DOHH2 (cell line): ENCODE measurements around the gene ACSS3.
"Not testable (repeated sequence)": the region's sequence is repeated elsewhere in the genome, so short reads cannot be mapped to it uniquely, and the experiment has no call there.

Source experiments
- H3F3A ChIP-seq: fragments of 200-600 bp; sonication (generic), shearing (Covaris generic); 2 replicates; pipeline ENCODE4 v1.6.0; 2016; ENCODE audit warnings: antibody characterized with exemption, mild to moderate bottlenecking; ENCODE audit not compliant: control insufficient read depth, insufficient read depth
- H3K27ac ChIP-seq: fragments of 200-600 bp; sonication (generic); 2 replicates; pipeline ENCODE4 v1.5.1; 2014; ENCODE audit warnings: low read depth, mild to moderate bottlenecking, low read length, moderate library complexity
- H3K27me3 ChIP-seq: fragments of 200-600 bp; sonication (generic); 2 replicates; pipeline ENCODE4 v1.6.1; 2014; ENCODE audit warnings: mild to moderate bottlenecking, low read length, mixed read lengths; ENCODE audit not compliant: control insufficient read depth
- H3K36me3 ChIP-seq: fragments of 200-600 bp; sonication (generic); 2 replicates; pipeline ENCODE4 v1.6.1; 2014; ENCODE audit warnings: mild to moderate bottlenecking, low read length, moderate library complexity, mixed read lengths; ENCODE audit not compliant: control insufficient read depth
- H3K4me1 ChIP-seq: fragments of 200-600 bp; sonication (generic); 2 replicates; pipeline ENCODE4 v1.6.1; 2014; ENCODE audit warnings: mild to moderate bottlenecking, low read length, mixed read lengths; ENCODE audit not compliant: control insufficient read depth
- H3K4me2 ChIP-seq: fragments of 200-600 bp; sonication (generic); 2 replicates; pipeline ENCODE4 v1.6.0; 2014; ENCODE audit warnings: mild to moderate bottlenecking, low read length, moderate library complexity
- H3K4me3 ChIP-seq: fragments of 200-600 bp; sonication (generic); 2 replicates; pipeline ENCODE4 v1.5.1; 2014; ENCODE audit warnings: mild to moderate bottlenecking, low read length, mixed read lengths
- H3K79me2 ChIP-seq: fragments of 200-600 bp; sonication (generic); 2 replicates; pipeline ENCODE4 v1.6.1; 2014; ENCODE audit warnings: mild to moderate bottlenecking, low read length, mixed read lengths; ENCODE audit not compliant: control insufficient read depth
- H3K9me2 ChIP-seq: fragments of 200-600 bp; sonication (generic); replicated peaks from 2 replicates; pipeline ENCODE4 v1.6.1; 2014; ENCODE audit warnings: mild to moderate bottlenecking, low read length, mixed read lengths; ENCODE audit not compliant: control insufficient read depth
- H3K9me3 ChIP-seq: fragments of 200-600 bp; sonication (generic); 2 replicates; pipeline ENCODE4 v1.6.1; 2014; ENCODE audit warnings: antibody characterized with exemption, low read length, mixed read lengths; ENCODE audit not compliant: control insufficient read depth, insufficient read depth
- H4K20me1 ChIP-seq: fragments of 200-600 bp; sonication (generic); 2 replicates; pipeline ENCODE4 v1.6.0; 2014; ENCODE audit warnings: low read depth, mild to moderate bottlenecking, antibody characterized with exemption, low read length, moderate library complexity; ENCODE audit not compliant: control insufficient read depth, insufficient read depth
- EZH2phosphoT487 ChIP-seq: fragments of 200-600 bp; sonication (generic); IDR thresholded peaks from 2 replicates; pipeline ENCODE4 v1.6.1; 2017; ENCODE audit warnings: borderline replicate concordance, mild to moderate bottlenecking, antibody characterized with exemption, low read length, moderate library complexity, mixed read lengths
- TF ChIP-seq, protein P1 (sequence below): fragments of 200-600 bp; sonication (generic); IDR thresholded peaks from one replicate; pipeline ENCODE4 v1.5.1; 2014; ENCODE audit warnings: antibody characterized with exemption, mild to moderate bottlenecking, low read depth, low read length; ENCODE audit not compliant: poor library complexity, severe bottlenecking

ACSS3 gene

DNA sequence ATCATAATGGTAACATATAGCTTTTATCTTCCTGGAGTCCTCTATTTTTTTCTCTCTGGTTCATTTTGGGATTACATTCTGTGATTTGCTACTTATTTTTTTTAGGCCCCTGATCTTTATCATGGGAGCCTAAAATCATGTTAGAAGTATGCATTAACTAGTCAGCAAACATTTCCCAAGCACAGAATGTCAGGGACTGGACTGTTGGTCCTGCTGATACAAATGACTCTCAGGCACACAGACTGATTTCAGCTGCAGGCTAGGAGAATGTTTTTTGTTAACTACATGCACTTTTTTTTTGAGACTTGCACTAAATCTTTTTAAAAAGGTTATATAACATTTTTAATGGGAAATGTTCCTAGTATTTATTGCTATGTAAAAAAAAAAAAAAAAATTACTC, 131.1 kb downstream of the ACSS3 start:
- Histone ChIP-seq H4K20me1 (no peaks in the 10 kb centered on the region), H3K4me1 (no peaks in the 10 kb centered on the region), H3K4me2 (no peak overlapping the region)

DNA sequence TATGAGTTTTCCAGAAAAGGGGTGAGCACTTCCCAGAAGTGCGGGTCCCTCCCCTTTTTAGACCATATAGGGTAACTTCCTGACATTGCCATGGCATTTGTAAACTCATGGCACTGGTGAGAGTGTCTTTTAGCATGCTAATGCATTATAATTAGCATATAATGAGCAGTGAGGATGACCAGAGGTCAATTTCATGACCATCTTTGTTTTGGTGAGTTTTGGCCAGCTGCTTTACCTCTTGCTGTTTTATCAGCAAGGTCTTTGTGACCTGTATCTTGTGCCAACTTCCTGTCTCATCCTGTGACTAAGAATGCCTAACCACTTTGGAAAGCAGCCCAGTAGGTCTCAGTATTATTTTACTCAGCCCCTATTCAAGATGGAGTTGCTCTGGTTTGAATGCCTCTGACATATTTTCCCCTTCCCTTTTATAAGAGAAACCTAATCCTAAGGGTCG, 131.9 kb downstream of the ACSS3 start:
- not testable (repeated sequence) for H3K4me3 ChIP-seq, H3K9me2 ChIP-seq, H4K20me1 ChIP-seq, H3K4me2 ChIP-seq, H3K4me1 ChIP-seq, H3K9me3 ChIP-seq, H3K27ac ChIP-seq, H3K27me3 ChIP-seq, H3K36me3 ChIP-seq, H3K79me2 ChIP-seq, H3F3A ChIP-seq

More for the DNA sequence above, 131.1 kb downstream of the ACSS3 start:
- Histone ChIP-seq H3K27ac (no peak overlapping the region), H3K4me3 (no peak overlapping the region), H3K9me3 (no peaks in the 10 kb centered on the region), H3F3A (no peaks in the 10 kb centered on the region), H3K9me2 (no peaks in the 10 kb centered on the region), H3K79me2 (no peaks in the 10 kb centered on the region), H3K36me3 (no peaks in the 10 kb centered on the region), H3K27me3 (no peaks in the 10 kb centered on the region)
- TF ChIP-seq, protein P1, sequence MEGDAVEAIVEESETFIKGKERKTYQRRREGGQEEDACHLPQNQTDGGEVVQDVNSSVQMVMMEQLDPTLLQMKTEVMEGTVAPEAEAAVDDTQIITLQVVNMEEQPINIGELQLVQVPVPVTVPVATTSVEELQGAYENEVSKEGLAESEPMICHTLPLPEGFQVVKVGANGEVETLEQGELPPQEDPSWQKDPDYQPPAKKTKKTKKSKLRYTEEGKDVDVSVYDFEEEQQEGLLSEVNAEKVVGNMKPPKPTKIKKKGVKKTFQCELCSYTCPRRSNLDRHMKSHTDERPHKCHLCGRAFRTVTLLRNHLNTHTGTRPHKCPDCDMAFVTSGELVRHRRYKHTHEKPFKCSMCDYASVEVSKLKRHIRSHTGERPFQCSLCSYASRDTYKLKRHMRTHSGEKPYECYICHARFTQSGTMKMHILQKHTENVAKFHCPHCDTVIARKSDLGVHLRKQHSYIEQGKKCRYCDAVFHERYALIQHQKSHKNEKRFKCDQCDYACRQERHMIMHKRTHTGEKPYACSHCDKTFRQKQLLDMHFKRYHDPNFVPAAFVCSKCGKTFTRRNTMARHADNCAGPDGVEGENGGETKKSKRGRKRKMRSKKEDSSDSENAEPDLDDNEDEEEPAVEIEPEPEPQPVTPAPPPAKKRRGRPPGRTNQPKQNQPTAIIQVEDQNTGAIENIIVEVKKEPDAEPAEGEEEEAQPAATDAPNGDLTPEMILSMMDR, result no peak
- TF ChIP-seq EZH2phosphoT487, result no peak

DNA sequence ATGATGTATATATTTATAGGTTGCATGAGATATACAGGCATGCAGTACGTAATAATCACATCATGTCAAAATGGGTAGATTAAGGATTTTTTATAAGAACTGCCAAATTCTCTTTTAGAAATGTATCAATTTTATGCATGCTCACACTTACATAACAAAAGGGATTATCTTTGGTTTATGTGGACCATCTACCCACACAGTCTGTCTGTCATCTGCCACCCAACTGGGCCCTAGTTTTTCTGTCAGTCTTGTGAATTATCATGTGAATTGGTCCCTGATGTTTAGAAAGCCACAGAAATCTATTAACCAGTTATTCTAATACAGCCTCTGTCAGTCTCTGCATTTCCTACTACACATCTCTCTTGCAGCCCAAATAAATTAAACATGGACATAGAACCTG, 133.4 kb downstream of the ACSS3 start:
- Histone ChIP-seq H4K20me1 (no peaks in the 10 kb centered on the region), H3K27me3 (no peaks in the 10 kb centered on the region), H3K4me1 (no peaks in the 10 kb centered on the region), H3K4me3 (no peak overlapping the region), H3K79me2 (no peaks in the 10 kb centered on the region), H3K27ac (no peak overlapping the region), H3K4me2 (no peak overlapping the region), H3K36me3 (no peaks in the 10 kb centered on the region), H3F3A (no peaks in the 10 kb centered on the region), H3K9me3 (no peaks in the 10 kb centered on the region), H3K9me2 (no peaks in the 10 kb centered on the region)
- no peak for TF ChIP-seq EZH2phosphoT487
- TF ChIP-seq, protein P1, result no peak

DNA sequence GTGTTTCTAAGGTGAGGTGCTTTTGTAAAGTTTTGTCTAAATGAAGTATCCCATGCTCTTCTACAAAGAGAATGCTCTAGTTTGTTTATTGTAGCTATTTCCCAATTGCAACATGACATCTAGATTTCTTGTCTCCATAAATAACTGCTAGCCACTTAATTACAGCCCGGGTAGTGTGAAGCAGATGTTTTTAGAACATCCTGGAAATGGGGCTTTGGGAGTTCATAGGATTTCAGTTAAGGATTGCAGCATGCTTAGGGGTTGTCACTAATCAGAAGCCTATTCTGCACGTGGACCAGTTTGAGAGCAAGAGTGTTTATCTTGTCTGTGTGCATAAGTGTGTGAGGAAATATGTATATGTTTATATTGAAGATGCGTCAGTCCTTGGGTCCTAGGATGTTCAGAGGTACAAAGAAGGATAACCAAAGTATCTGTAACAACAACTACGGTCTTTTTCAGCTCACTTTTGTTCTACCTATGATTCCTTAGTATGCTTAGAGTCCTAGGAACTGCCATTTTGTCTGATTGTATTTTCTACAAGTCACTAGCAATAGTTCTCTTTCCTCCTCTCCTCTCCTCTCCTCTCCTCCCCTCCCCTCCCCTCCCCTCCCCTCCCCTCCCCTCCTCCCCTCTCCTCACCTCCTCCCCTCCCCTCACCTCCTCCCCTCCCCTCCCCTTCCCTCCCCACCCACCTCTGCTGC, 135.3 kb downstream of the ACSS3 start:
- Histone ChIP-seq H3K79me2 (no peaks in the 10 kb centered on the region), H3K27ac (no peak overlapping the region), H3K36me3 (no peaks in the 10 kb centered on the region), H4K20me1 (no peaks in the 10 kb centered on the region), H3K27me3 (no peaks in the 10 kb centered on the region), H3K9me3 (no peaks in the 10 kb centered on the region), H3K9me2 (no peaks in the 10 kb centered on the region), H3K4me3 (no peak overlapping the region), H3F3A (no peaks in the 10 kb centered on the region), H3K4me1 (no peaks in the 10 kb centered on the region), H3K4me2 (no peak overlapping the region)
- TF ChIP-seq EZH2phosphoT487, result no peak
- TF ChIP-seq, protein P1, result no peak
